WTC11 (cell line): ENCODE data around the gene SAMD8. TPM values are rescaled to one million over a fixed set of nuclear protein-coding genes. Genes with fewer than 3 reads are reported as not detected.

Experiments
- ATAC-seq: fragments of 200-7000 bp; cut with Tn5 transposase; 2 replicates; pipeline ENCODE4 v1.10.0; 2021; ENCODE audit warnings: mild to moderate bottlenecking, moderate library complexity
- CTCF ChIA-PET: fragments of 300-600 bp; sonication (Branson Sonifier 250); formaldehyde crosslinking; loops from one replicate; lab custom pipeline; 2021; ENCODE audit warnings: antibody characterized with exemption; lab: Charles Lee
- POLR2A ChIA-PET: fragments of 350-600 bp; sonication (Branson Sonifier 250); formaldehyde crosslinking; loops from one replicate; lab custom pipeline; 2021; ENCODE audit warnings: antibody characterized with exemption; lab: Charles Lee
- DNase-seq: peaks from one replicate; pipeline ENCODE4 v3.0.0; 2021; ENCODE audit warnings: low spot score
- H3K27ac Mint-ChIP-seq: 2 replicates; pipeline ENCODE4 v1.8.0; 2021; ENCODE audit warnings: mixed read lengths
- H3K27me3 Mint-ChIP-seq: 2 replicates; pipeline ENCODE4 v1.8.0; 2021; ENCODE audit warnings: low read depth, mild to moderate bottlenecking, moderate library complexity, mixed read lengths
- H3K36me3 Mint-ChIP-seq: 2 replicates; pipeline ENCODE4 v1.8.0; 2021; ENCODE audit warnings: mixed read lengths
- H3K4me1 Mint-ChIP-seq: 2 replicates; pipeline ENCODE4 v1.8.0; 2022; ENCODE audit warnings: mixed read lengths
- H3K4me3 Mint-ChIP-seq: 2 replicates; pipeline ENCODE4 v1.8.0; 2021; ENCODE audit warnings: mild to moderate bottlenecking, moderate library complexity, mixed read lengths
- H3K9me3 Mint-ChIP-seq: 2 replicates; pipeline ENCODE4 v1.8.0; 2021; ENCODE audit warnings: mixed read lengths
- ESRRA ChIP-seq: sonication (generic); formaldehyde crosslinking; IDR thresholded peaks from 2 replicates; pipeline ENCODE4 v1.8.1; 2022; ENCODE audit warnings: mild to moderate bottlenecking, missing genetic modification reagents, borderline replicate concordance
- FOXJ3 ChIP-seq: sonication (generic); formaldehyde crosslinking; IDR thresholded peaks from 2 replicates; pipeline ENCODE4 v1.9.0; 2021; ENCODE audit warnings: missing genetic modification reagents, mild to moderate bottlenecking, borderline replicate concordance
- GABPB1 ChIP-seq: sonication (generic); formaldehyde crosslinking; IDR thresholded peaks from 2 replicates; pipeline ENCODE4 v1.8.1; 2023; ENCODE audit warnings: mild to moderate bottlenecking, missing genetic modification reagents
- HMGA2 ChIP-seq: fragments of 250-450 bp; sonication (Bioruptor Pico); IDR thresholded peaks from 2 replicates; pipeline ENCODE4 v1.4.0; 2021; ENCODE audit warnings: mild to moderate bottlenecking, moderate library complexity
- IRF2 ChIP-seq: sonication (generic); formaldehyde crosslinking; IDR thresholded peaks from 2 replicates; pipeline ENCODE4 v1.8.0; 2022; ENCODE audit warnings: low read depth, missing genetic modification reagents, borderline replicate concordance
- MXD4 ChIP-seq: fragments of 250-450 bp; sonication (Bioruptor Pico); IDR thresholded peaks from 2 replicates; pipeline ENCODE4 v1.8.0; 2021; ENCODE audit warnings: mild to moderate bottlenecking, moderate library complexity, borderline replicate concordance
- NR1H2 ChIP-seq: sonication (generic); formaldehyde crosslinking; IDR thresholded peaks from 2 replicates; pipeline ENCODE4 v1.9.0; 2021; ENCODE audit warnings: mild to moderate bottlenecking, moderate library complexity, missing genetic modification reagents
- NR2C2 ChIP-seq: sonication (generic); formaldehyde crosslinking; IDR thresholded peaks from 2 replicates; pipeline ENCODE4 v1.8.0; 2022; ENCODE audit warnings: mild to moderate bottlenecking, missing genetic modification reagents
- RELA ChIP-seq: sonication (generic); formaldehyde crosslinking; IDR thresholded peaks from 2 replicates; pipeline ENCODE4 v1.8.1; 2022; ENCODE audit warnings: missing genetic modification reagents, mild to moderate bottlenecking, borderline replicate concordance
- SOX15 ChIP-seq: fragments of 250-450 bp; sonication (Bioruptor Pico); IDR thresholded peaks from 2 replicates; pipeline ENCODE4 v1.9.0; 2021; ENCODE audit warnings: mild to moderate bottlenecking
- TP53 ChIP-seq: sonication (generic); formaldehyde crosslinking; IDR thresholded peaks from 2 replicates; pipeline ENCODE4 v1.8.1; 2023; ENCODE audit warnings: mild to moderate bottlenecking, missing genetic modification reagents
- ZNF219 ChIP-seq: sonication (generic); formaldehyde crosslinking; IDR thresholded peaks from 2 replicates; pipeline ENCODE4 v1.8.0; 2023; ENCODE audit warnings: missing genetic modification reagents, mild to moderate bottlenecking, borderline replicate concordance
- ZNF317 ChIP-seq: sonication (generic); formaldehyde crosslinking; IDR thresholded peaks from 2 replicates; pipeline ENCODE4 v1.8.1; 2023; ENCODE audit warnings: low read depth, mild to moderate bottlenecking, moderate library complexity, missing genetic modification reagents, borderline replicate concordance
- total RNA-seq: library from RNA; stranded (reverse); gene quantifications from 3 replicates; pipeline ENCODE4 v1.2.3, GENCODE V29; 2021
- TF ChIP-seq, protein P1 (sequence below): fragments of 250-450 bp; sonication (Bioruptor Pico); conservative IDR thresholded peaks from 2 replicates; pipeline ENCODE4 v1.9.0; 2021; ENCODE audit warnings: mild to moderate bottlenecking
- TF ChIP-seq, protein P2 (sequence below): sonication (generic); formaldehyde crosslinking; IDR thresholded peaks from 2 replicates; pipeline ENCODE4 v1.8.0; 2022; ENCODE audit warnings: missing genetic modification reagents
- TF ChIP-seq, protein P3 (sequence below): sonication (generic); formaldehyde crosslinking; IDR thresholded peaks from 2 replicates; pipeline ENCODE4 v1.8.1; 2023; ENCODE audit warnings: mild to moderate bottlenecking, missing genetic modification reagents, moderate library complexity
- TF ChIP-seq, protein P4 (sequence below): sonication (generic); formaldehyde crosslinking; conservative IDR thresholded peaks from 2 replicates; pipeline ENCODE4 v1.8.1; 2022; ENCODE audit warnings: mild to moderate bottlenecking, missing genetic modification reagents
- TF ChIP-seq, protein P5 (sequence below): sonication (generic); formaldehyde crosslinking; IDR thresholded peaks from 2 replicates; pipeline ENCODE4 v1.8.0; 2023; ENCODE audit warnings: missing genetic modification reagents
- TF ChIP-seq, protein P6 (sequence below): sonication (generic); formaldehyde crosslinking; IDR thresholded peaks from 2 replicates; pipeline ENCODE4 v1.8.0; 2022; ENCODE audit warnings: mild to moderate bottlenecking, missing genetic modification reagents
- TF ChIP-seq, protein P7 (sequence below): fragments of 250-450 bp; sonication (Bioruptor Pico); IDR thresholded peaks from 2 replicates; pipeline ENCODE4 v1.8.0; 2021; ENCODE audit warnings: mild to moderate bottlenecking
- TF ChIP-seq, protein P8 (sequence below): sonication (generic); formaldehyde crosslinking; IDR thresholded peaks from 2 replicates; pipeline ENCODE4 v1.8.1; 2023; ENCODE audit warnings: mild to moderate bottlenecking, missing genetic modification reagents, moderate library complexity

Gene SAMD8
- total RNA-seq, 1 experiment from 2014 or later = 23.0 TPM

DNA sequence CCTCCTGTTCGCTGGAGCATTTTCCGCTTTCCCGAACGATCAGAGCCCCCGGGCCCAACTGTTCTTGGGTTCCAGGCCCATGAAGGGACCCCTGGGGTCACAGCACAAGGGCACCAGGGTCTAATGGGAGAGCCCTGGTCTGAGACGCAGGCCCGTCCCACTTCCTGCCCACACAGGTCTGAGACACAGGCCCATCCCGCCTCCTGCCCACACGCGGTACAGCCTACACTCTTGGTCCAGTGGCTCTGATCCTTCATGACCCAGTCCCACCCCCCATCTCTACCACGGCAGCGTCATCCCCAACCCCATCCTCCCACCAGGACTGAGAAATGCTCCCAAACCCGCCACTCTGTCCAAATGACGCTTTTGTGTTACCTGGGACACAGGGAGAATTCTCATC is 38.7 kb upstream of the SAMD8 start:
- Mint-ChIP-seq H3K9me3 (no peaks in the 10 kb centered on the region), H3K27me3 (no peaks in the 10 kb centered on the region; the same call in none of the 2 replicates), H3K4me1 (peaks cover 13% of the 10 kb centered on the region), H3K4me3 (no peak overlapping the region), H3K36me3 (no peaks in the 10 kb centered on the region), H3K27ac (no peak overlapping the region)
- POLR2A ChIA-PET = no interaction called here
- no peak for ATAC-seq
- CTCF ChIA-PET = no interaction called here
- TF ChIP-seq TP53 (CRISPR knock-in tag) = no peak
- TF ChIP-seq ZNF317 (CRISPR knock-in tag) = no peak
- no peak for TF ChIP-seq NR1H2 (CRISPR knock-in tag)
- TF ChIP-seq GABPB1 (CRISPR knock-in tag) = no peak
- TF ChIP-seq, protein P1, sequence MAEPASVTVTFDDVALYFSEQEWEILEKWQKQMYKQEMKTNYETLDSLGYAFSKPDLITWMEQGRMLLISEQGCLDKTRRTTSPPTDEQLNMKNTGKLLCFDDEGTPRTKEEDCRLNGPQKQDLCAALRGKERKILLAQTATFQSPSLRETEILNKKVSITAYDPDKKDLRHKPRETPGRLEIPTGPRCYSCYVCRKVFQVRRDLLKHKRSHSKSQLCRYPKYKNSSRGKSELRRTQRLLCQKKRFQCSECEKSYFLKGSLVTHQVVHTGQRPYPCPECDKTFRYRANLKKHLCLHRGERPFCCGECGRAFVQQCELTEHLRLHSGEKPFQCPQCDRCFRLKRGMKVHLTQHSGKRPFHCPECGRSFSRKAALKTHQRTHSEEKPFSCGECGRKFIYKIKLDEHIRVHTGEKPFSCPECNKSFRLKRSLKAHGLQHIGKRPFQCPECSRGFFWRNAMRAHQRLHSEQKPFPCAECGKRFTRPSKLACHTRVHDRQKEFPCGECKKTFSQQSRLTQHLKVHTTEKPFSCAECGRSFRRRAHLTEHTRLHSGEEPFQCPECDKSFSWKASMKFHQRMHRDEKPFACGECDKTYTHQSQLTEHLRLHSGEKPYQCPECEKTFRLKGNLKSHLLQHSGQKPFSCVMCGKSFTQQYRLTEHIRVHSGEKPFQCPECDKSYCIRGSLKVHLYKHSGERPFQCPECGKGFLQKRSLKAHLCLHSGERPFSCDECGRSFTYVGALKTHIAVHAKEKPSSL = no peak
- no peak for TF ChIP-seq SOX15 (CRISPR knock-in tag)
- TF ChIP-seq HMGA2 = no peak
- TF ChIP-seq MXD4 (CRISPR knock-in tag) = no peak
- TF ChIP-seq NR2C2 (CRISPR knock-in tag) = no peak
- TF ChIP-seq ESRRA (CRISPR knock-in tag) = no peak
- TF ChIP-seq IRF2 (CRISPR knock-in tag) = no peak
- TF ChIP-seq RELA = no peak
- TF ChIP-seq, protein P2, sequence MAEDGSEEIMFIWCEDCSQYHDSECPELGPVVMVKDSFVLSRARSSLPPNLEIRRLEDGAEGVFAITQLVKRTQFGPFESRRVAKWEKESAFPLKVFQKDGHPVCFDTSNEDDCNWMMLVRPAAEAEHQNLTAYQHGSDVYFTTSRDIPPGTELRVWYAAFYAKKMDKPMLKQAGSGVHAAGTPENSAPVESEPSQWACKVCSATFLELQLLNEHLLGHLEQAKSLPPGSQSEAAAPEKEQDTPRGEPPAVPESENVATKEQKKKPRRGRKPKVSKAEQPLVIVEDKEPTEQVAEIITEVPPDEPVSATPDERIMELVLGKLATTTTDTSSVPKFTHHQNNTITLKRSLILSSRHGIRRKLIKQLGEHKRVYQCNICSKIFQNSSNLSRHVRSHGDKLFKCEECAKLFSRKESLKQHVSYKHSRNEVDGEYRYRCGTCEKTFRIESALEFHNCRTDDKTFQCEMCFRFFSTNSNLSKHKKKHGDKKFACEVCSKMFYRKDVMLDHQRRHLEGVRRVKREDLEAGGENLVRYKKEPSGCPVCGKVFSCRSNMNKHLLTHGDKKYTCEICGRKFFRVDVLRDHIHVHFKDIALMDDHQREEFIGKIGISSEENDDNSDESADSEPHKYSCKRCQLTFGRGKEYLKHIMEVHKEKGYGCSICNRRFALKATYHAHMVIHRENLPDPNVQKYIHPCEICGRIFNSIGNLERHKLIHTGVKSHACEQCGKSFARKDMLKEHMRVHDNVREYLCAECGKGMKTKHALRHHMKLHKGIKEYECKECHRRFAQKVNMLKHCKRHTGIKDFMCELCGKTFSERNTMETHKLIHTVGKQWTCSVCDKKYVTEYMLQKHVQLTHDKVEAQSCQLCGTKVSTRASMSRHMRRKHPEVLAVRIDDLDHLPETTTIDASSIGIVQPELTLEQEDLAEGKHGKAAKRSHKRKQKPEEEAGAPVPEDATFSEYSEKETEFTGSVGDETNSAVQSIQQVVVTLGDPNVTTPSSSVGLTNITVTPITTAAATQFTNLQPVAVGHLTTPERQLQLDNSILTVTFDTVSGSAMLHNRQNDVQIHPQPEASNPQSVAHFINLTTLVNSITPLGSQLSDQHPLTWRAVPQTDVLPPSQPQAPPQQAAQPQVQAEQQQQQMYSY (CRISPR knock-in tag) = no peak
- no peak for TF ChIP-seq FOXJ3 (CRISPR knock-in tag)
- no peak for DNase-seq

DNA sequence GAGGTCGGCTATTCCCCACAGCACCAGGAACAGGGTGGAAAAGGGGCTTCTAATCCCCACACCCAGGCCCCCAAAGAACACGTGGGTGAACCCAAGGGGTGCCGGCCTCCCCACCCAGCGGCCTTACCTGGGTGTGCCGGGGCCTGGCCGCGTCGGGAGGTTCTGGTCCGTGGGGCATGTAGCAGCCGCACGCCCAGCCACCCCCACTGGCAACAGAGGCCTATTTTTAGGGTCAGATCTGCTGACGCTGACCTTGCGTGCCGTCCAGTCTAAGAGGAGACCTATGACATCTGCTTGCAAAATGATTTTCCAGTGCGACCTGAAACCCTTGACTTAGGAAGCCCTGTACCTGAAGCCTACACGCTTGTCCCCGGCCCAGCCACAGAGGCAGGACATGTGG is 38.0 kb upstream of the SAMD8 start:
- H3K4me1 Mint-ChIP-seq = peaks cover 13% of the 10 kb centered on the region
- no peak overlapping the region for H3K27ac Mint-ChIP-seq
- TF ChIP-seq, protein P3, sequence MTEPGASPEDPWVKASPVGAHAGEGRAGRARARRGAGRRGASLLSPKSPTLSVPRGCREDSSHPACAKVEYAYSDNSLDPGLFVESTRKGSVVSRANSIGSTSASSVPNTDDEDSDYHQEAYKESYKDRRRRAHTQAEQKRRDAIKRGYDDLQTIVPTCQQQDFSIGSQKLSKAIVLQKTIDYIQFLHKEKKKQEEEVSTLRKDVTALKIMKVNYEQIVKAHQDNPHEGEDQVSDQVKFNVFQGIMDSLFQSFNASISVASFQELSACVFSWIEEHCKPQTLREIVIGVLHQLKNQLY (CRISPR knock-in tag) = no peak
- TF ChIP-seq, protein P4, sequence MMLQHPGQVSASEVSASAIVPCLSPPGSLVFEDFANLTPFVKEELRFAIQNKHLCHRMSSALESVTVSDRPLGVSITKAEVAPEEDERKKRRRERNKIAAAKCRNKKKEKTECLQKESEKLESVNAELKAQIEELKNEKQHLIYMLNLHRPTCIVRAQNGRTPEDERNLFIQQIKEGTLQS (CRISPR knock-in tag) = no peak
- TF ChIP-seq, protein P5, sequence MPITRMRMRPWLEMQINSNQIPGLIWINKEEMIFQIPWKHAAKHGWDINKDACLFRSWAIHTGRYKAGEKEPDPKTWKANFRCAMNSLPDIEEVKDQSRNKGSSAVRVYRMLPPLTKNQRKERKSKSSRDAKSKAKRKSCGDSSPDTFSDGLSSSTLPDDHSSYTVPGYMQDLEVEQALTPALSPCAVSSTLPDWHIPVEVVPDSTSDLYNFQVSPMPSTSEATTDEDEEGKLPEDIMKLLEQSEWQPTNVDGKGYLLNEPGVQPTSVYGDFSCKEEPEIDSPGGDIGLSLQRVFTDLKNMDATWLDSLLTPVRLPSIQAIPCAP (CRISPR knock-in tag) = no peak
- TF ChIP-seq ZNF219 (CRISPR knock-in tag) (no peak), FOXJ3 (CRISPR knock-in tag) (no peak)
- TF ChIP-seq, protein P6, sequence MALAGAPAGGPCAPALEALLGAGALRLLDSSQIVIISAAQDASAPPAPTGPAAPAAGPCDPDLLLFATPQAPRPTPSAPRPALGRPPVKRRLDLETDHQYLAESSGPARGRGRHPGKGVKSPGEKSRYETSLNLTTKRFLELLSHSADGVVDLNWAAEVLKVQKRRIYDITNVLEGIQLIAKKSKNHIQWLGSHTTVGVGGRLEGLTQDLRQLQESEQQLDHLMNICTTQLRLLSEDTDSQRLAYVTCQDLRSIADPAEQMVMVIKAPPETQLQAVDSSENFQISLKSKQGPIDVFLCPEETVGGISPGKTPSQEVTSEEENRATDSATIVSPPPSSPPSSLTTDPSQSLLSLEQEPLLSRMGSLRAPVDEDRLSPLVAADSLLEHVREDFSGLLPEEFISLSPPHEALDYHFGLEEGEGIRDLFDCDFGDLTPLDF = no peak
- TF ChIP-seq, protein P7, sequence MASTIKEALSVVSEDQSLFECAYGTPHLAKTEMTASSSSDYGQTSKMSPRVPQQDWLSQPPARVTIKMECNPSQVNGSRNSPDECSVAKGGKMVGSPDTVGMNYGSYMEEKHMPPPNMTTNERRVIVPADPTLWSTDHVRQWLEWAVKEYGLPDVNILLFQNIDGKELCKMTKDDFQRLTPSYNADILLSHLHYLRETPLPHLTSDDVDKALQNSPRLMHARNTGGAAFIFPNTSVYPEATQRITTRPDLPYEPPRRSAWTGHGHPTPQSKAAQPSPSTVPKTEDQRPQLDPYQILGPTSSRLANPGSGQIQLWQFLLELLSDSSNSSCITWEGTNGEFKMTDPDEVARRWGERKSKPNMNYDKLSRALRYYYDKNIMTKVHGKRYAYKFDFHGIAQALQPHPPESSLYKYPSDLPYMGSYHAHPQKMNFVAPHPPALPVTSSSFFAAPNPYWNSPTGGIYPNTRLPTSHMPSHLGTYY (CRISPR knock-in tag) = no peak
- TF ChIP-seq, protein P8, sequence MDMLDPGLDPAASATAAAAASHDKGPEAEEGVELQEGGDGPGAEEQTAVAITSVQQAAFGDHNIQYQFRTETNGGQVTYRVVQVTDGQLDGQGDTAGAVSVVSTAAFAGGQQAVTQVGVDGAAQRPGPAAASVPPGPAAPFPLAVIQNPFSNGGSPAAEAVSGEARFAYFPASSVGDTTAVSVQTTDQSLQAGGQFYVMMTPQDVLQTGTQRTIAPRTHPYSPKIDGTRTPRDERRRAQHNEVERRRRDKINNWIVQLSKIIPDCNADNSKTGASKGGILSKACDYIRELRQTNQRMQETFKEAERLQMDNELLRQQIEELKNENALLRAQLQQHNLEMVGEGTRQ (CRISPR knock-in tag) = no peak
- TF ChIP-seq, all 79 proteins: peak for 0
- no peaks in the 10 kb centered on the region for H3K9me3 Mint-ChIP-seq
- DNase-seq (no peak), ATAC-seq (no peak)
- peaks cover 4% of the 10 kb centered on the region for H3K27me3 Mint-ChIP-seq
- no peaks in the 10 kb centered on the region for H3K36me3 Mint-ChIP-seq
- POLR2A ChIA-PET = no interaction called here
- CTCF ChIA-PET = no interaction called here
- H3K4me3 Mint-ChIP-seq = no peak overlapping the region
